Measurements from ENCODE around the gene GALNT9.

Gene GALNT9

GRCh38 chr12:132325733-132326130, 3.7 kb downstream of the GALNT9 start:
- DNase-seq: no peak

- no peak for DNase-seq
Observed at GRCh38 chr12:132324841-132325732, 4.3 kb downstream of the GALNT9 start.

GRCh38 chr12:132324173-132324572, 5.2 kb downstream of the GALNT9 start:
- no peak for DNase-seq

- DNase-seq: peak; percentile 40
Observed at GRCh38 chr12:132323171-132324010, 6.0 kb downstream of the GALNT9 start.

GRCh38 chr12:132322206-132323132, 6.9 kb downstream of the GALNT9 start:
- no peak for DNase-seq

- no peak for DNase-seq
Observed at GRCh38 chr12:132321321-132322118, 7.9 kb downstream of the GALNT9 start.

- DNase-seq: no peak
Observed at GRCh38 chr12:132320767-132321211, 8.6 kb downstream of the GALNT9 start.

- no peak for DNase-seq
Observed at GRCh38 chr12:132319991-132320570, 9.3 kb downstream of the GALNT9 start.

- DNase-seq: no peak
Observed at GRCh38 chr12:132319359-132319950, 9.9 kb downstream of the GALNT9 start.

GRCh38 chr12:132318618-132319033, 10.8 kb downstream of the GALNT9 start:
- no peak for DNase-seq

- DNase-seq: no peak
Observed at GRCh38 chr12:132318135-132318534, 11.3 kb downstream of the GALNT9 start.

GRCh38 chr12:132317233-132317938, 12.0 kb downstream of the GALNT9 start:
- DNase-seq: no peak

- no peak for DNase-seq
Observed at GRCh38 chr12:132316497-132317232, 12.7 kb downstream of the GALNT9 start.

GRCh38 chr12:132315951-132316350, 13.4 kb downstream of the GALNT9 start:
- no peak for DNase-seq

GRCh38 chr12:132315507-132315906, 13.9 kb downstream of the GALNT9 start:
- no peak for DNase-seq

- no peak for DNase-seq
Observed at GRCh38 chr12:132314516-132315233, 14.7 kb downstream of the GALNT9 start.

- DNase-seq: no peak
Observed at GRCh38 chr12:132314035-132314434, 15.4 kb downstream of the GALNT9 start.

- no peak for DNase-seq
Observed at GRCh38 chr12:132313182-132313581, 16.2 kb downstream of the GALNT9 start.

- no peak for DNase-seq
Observed at GRCh38 chr12:132312516-132312915, 16.9 kb downstream of the GALNT9 start.
